Measurements from ENCODE around the gene GPR18. TPM values are rescaled to one million over a fixed set of nuclear protein-coding genes. Genes with fewer than 3 reads are reported as not detected.
A peak's percentile ranks its signal among the peaks of the same experiment; 100 is the strongest.
"Not testable (repeated sequence)": the region's sequence is repeated elsewhere in the genome, so short reads cannot be mapped to it uniquely, and the experiment has no call there.

Gene GPR18
- total RNA-seq, 3 donors from 2014 or later: 0.32 TPM; not detected in 2

- Histone ChIP-seq H3K27ac (no peak overlapping the region), H3K9me3 (no peaks in the 10 kb centered on the region), H3K36me3 (no peaks in the 10 kb centered on the region), H3K4me3 (no peak overlapping the region), H3K27me3 (no peaks in the 10 kb centered on the region), H3K4me1 (no peaks in the 10 kb centered on the region)
- DNase-seq (ENCODE audit: low spot score in 2 of 2): no peak
- intact Hi-C loops (cut with DNase I; ENCODE audit: low total_unique reads): no loop called here
- TF ChIP-seq POLR2AphosphoS5 (IDR thresholded peaks at IDR 0.05) (no peak), POLR2A (IDR thresholded peaks at IDR 0.05) (no peak)
- TF ChIP-seq, protein P1, sequence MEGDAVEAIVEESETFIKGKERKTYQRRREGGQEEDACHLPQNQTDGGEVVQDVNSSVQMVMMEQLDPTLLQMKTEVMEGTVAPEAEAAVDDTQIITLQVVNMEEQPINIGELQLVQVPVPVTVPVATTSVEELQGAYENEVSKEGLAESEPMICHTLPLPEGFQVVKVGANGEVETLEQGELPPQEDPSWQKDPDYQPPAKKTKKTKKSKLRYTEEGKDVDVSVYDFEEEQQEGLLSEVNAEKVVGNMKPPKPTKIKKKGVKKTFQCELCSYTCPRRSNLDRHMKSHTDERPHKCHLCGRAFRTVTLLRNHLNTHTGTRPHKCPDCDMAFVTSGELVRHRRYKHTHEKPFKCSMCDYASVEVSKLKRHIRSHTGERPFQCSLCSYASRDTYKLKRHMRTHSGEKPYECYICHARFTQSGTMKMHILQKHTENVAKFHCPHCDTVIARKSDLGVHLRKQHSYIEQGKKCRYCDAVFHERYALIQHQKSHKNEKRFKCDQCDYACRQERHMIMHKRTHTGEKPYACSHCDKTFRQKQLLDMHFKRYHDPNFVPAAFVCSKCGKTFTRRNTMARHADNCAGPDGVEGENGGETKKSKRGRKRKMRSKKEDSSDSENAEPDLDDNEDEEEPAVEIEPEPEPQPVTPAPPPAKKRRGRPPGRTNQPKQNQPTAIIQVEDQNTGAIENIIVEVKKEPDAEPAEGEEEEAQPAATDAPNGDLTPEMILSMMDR (IDR thresholded peaks at IDR 0.05): no peak
These were observed 2.9 kb downstream of the GPR18 start for GRCh38 chr13:99255271-99255670.

DNA sequence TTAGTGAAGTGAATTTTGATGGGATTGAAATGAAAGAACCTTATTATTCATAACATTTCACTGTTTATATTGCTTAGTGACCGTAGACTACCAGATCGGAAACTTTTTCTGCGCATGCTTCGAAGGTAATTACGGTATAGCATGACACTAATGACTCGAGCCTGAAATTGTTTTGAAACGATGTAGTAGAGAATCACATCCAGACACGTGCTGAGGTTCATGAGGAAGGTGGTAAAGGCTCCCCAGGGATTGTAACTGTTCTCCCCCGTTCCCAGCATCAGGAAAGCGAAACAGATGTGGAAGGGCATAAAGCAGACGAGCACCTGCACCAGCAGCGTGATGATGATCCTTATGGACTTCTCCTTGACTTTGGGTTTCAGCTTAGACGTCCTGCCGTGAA lies 3.3 kb downstream of the GPR18 start:
- no peaks in the 10 kb centered on the region for H3K4me1 ChIP-seq
- no peak overlapping the region for H3K27ac ChIP-seq
- no peaks in the 10 kb centered on the region for H3K36me3 ChIP-seq
- no peaks in the 10 kb centered on the region for H3K9me3 ChIP-seq
- intact Hi-C loops (cut with DNase I; ENCODE audit: low total_unique reads): no loop called here
- H3K27me3 ChIP-seq: no peaks in the 10 kb centered on the region
- DNase-seq (ENCODE audit: low spot score in 2 of 2): no peak
- H3K4me3 ChIP-seq: no peak overlapping the region
- no peak for TF ChIP-seq POLR2AphosphoS5 (IDR thresholded peaks at IDR 0.05)

- Histone ChIP-seq H3K4me1 (no peaks in the 10 kb centered on the region), H3K27ac (peak overlapping the region in 1 of 2 donors; percentile 45), H3K9me3 (no peaks in the 10 kb centered on the region), H3K36me3 (no peaks in the 10 kb centered on the region), H3K4me3 (no peak overlapping the region), H3K27me3 (no peaks in the 10 kb centered on the region)
- no peak for DNase-seq (ENCODE audit: low spot score in 2 of 2)
- no peak for TF ChIP-seq POLR2AphosphoS5 (IDR thresholded peaks at IDR 0.05)
- no peak for TF ChIP-seq POLR2A (IDR thresholded peaks at IDR 0.05)
- TF ChIP-seq, protein P1 (IDR thresholded peaks at IDR 0.05): no peak
- intact Hi-C loops (cut with DNase I; ENCODE audit: low total_unique reads): no loop called here
These were observed 6.3 kb downstream of the GPR18 start for GRCh38 chr13:99251921-99252320.

GRCh38 chr13:99250982-99251825 lies 7.0 kb downstream of the GPR18 start:
- no peaks in the 10 kb centered on the region for H3K4me1 ChIP-seq
- H3K27me3 ChIP-seq: no peaks in the 10 kb centered on the region
- TF ChIP-seq, protein P1 (IDR thresholded peaks at IDR 0.05): no peak
- TF ChIP-seq POLR2AphosphoS5 (IDR thresholded peaks at IDR 0.05): no peak
- TF ChIP-seq POLR2A (IDR thresholded peaks at IDR 0.05): no peak
- H3K27ac ChIP-seq: no peak overlapping the region
- no peak for DNase-seq (ENCODE audit: low spot score in 2 of 2)
- intact Hi-C loops (cut with DNase I; ENCODE audit: low total_unique reads): no loop called here
- no peaks in the 10 kb centered on the region for H3K36me3 ChIP-seq
- H3K4me3 ChIP-seq: no peak overlapping the region
- no peaks in the 10 kb centered on the region for H3K9me3 ChIP-seq

DNA sequence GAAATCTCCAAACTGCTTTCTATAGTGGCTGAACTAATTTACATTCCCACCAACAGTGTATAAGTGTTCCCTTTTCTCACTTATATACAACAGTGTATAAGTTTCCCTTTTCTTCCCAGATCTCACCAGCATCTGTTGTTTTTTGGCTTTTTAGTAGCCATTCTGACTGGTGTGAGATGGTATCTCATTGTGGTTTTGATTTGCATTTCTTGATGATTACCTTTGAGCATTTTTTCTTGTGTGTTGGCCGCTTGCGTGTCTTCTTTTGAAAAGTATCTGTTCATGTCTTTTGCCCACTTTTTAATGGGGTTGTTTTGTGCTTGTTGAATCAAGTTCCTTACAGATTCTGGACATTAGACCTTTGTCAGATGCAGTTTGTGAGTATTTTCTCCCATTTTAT lies 8.6 kb downstream of the GPR18 start:
- H3K27ac ChIP-seq; H3K4me1 ChIP-seq; H3K36me3 ChIP-seq; intact Hi-C loops (cut with DNase I; ENCODE audit: low total_unique reads); H3K9me3 ChIP-seq; H3K4me3 ChIP-seq; H3K27me3 ChIP-seq; DNase-seq (ENCODE audit: low spot score in 2 of 2): not testable (repeated sequence)

DNA sequence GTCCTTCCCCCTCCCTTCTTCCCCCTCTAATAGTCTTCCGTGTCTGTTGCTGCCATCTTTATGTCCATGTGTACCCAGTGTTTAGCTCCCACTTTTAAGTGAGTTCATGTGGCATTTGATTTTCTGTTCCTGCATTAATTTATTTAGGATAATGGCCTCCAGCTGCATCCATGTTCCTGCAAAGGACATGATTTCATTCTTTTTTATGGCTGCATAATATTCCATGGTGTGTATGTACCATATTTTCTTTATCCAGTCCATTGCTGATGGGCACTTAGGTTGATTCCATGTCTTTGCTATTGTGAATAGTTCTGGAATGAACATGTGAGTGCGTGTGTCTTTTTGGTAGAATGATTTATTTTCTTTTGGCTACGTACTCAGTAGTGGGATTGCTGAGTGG lies 9.0 kb downstream of the GPR18 start:
- intact Hi-C loops (cut with DNase I; ENCODE audit: low total_unique reads); H3K27me3 ChIP-seq; H3K4me1 ChIP-seq; H3K27ac ChIP-seq; H3K9me3 ChIP-seq; H3K4me3 ChIP-seq; DNase-seq (ENCODE audit: low spot score in 2 of 2); H3K36me3 ChIP-seq: not testable (repeated sequence)
